ENCODE results near the gene CNTFR. TPM values are rescaled to one million over a fixed set of nuclear protein-coding genes. Genes with fewer than 3 reads are reported as not detected.

The CNTFR gene
- total RNA-seq, 1 experiment from 2014 or later = 0.24 TPM

DNA sequence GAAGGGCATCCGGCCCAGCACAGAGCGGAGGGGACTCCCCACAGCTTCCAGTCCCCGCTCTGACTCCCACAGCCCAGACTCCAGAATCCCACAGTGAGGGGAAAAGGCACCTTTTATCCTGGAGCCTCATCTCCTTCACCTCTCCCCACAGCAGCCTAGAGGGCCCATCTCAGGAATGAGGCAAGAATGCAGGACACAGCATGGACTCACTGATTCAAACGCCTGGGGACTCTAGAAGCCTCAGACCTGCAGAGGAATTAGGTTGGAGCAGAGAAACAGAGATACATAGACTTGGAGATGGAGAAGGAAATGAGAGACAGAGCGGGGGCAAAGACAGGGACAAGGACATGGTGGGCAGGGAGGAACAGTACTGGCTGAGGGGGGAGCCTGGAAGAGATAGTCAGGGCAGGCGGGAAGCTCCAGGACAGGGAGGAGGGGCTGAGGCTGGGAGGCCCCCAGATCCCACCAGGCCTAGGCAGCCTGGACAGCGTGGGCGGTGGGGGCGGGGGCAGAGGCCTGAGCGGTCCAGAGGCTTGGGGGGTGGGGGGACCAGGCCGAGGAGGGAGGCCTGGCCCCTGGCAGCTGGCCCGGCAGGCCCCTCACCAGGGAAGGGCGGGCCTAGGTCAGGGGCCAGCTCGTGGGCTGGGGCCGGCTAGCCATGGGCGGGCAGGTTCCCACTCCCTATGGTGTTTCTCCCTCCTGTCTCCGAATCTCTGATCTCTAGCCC, 15.8 kb downstream of the CNTFR start:
- no peaks in the 10 kb centered on the region for H3K36me3 ChIP-seq
- no peak for DNase-seq
- 0 out of 2 replicates have a peak, but pooled peaks cover 2% of the 10 kb centered on the region for H3K4me1 ChIP-seq
- no peak overlapping the region for H3K27ac ChIP-seq
- no peak overlapping the region for H3K4me3 ChIP-seq
- H3K27me3 ChIP-seq = peaks cover 4% of the 10 kb centered on the region; the same call in 1 of the 2 replicates
- no peaks in the 10 kb centered on the region for H3K9me3 ChIP-seq (replicated peaks)

DNA sequence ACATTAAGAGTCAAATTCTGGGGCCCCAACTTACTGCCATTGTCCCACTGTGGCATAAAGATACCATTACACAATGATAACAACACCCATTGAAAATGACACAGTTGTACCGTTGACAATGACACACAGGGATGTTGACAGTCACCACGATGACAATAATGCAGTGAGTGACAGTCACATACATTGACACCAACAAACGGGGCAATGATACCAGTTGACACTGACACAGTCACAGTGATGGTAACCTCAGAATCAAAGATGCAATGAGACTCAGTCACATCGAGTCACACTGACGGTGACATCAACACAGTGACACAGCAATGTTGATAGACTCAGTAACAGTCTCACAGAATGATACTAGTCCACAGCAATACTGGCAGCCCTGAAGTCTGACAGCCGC, 16.9 kb downstream of the CNTFR start:
- no peak overlapping the region for H3K27ac ChIP-seq
- 0 out of 2 replicates have a peak, but pooled peaks cover 2% of the 10 kb centered on the region for H3K4me1 ChIP-seq
- DNase-seq = no peak
- no peaks in the 10 kb centered on the region for H3K9me3 ChIP-seq (replicated peaks)
- H3K36me3 ChIP-seq = no peaks in the 10 kb centered on the region
- H3K4me3 ChIP-seq = no peak overlapping the region
- H3K27me3 ChIP-seq = no peaks in the 10 kb centered on the region

DNA sequence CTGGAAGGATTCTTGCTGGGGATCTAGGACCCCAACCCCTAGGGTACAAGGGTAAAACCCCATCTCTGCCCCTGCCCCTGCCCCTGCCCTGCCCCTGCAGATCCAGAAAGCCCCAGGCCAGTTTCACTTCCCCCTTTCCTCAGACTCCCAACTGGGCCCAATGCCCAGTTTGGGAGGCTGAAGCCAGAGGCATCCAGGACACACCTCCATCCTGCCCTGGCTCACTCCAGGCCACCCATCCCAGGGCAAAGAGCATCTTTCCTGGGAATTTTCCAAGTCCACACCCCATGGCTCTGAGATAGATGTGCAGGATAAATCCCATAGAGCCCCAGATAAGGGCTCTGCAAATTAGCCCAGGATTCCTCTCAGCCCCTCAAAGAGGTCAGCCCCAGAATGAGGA, 17.4 kb downstream of the CNTFR start:
- DNase-seq = no peak
- no peak overlapping the region for H3K27ac ChIP-seq
- H3K9me3 ChIP-seq (replicated peaks) = no peaks in the 10 kb centered on the region

DNA sequence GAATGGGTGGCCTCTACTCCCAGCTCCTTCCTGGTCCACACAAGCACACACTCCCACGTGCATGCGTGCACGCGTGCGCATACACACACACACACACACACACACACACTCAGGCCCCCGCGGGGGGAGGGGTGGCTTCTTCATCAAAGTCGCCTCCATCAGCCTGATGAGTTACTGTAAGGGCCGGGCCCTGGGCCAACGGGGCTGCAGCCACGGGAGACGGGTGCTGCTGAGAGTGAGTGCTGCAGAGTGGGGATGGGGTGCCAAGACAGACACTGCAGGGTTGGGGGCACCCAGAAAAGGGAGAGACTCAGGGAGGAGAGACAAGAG, 18.1 kb downstream of the CNTFR start:
- DNase-seq = no peak
- no peak overlapping the region for H3K4me3 ChIP-seq
- 0 out of 2 replicates have a peak, but pooled peaks cover 2% of the 10 kb centered on the region for H3K4me1 ChIP-seq
- no peaks in the 10 kb centered on the region for H3K9me3 ChIP-seq (replicated peaks)
- H3K27me3 ChIP-seq = no peaks in the 10 kb centered on the region
- H3K27ac ChIP-seq = no peak overlapping the region
- H3K36me3 ChIP-seq = no peaks in the 10 kb centered on the region

More for the DNA sequence above, 17.4 kb downstream of the CNTFR start:
- Histone ChIP-seq H3K4me3 (no peak overlapping the region), H3K4me1 (0 out of 2 replicates have a peak, but pooled peaks cover 2% of the 10 kb centered on the region), H3K27me3 (no peaks in the 10 kb centered on the region), H3K36me3 (no peaks in the 10 kb centered on the region)

DNA sequence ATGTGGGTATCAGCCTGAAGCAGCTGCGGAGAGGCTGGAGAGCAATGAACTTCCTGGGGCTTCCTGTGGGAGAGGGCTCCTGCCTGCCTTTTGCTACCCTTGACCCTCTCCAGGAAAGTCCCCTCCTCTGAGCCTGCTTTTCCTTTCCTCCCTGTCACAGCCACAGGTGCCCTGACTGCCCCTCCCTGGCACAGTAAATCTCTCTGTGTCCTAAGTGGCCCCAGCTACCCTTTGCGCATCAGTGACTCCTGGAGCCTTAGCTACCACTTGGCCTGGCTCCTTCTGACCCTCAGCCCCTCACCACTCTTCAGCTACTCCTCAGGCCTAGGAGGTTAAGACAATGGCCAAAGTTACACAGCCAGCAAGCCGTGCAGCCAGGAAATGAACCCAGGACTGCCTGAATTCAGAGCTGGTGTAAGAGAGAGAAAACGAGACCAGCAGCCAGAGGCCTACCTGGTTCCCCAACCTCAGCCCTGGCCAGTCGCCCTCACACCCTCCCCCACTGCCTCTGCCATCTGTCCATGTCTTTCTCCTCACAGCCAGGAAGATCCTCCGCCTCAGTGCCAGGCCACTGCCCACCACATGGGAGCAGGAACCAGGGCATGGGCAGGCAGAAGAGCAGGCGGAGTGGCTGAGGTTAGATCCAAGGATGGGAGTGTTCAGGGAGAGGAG, 18.6 kb downstream of the CNTFR start:
- Histone ChIP-seq H3K4me3 (no peak overlapping the region), H3K27me3 (no peaks in the 10 kb centered on the region), H3K36me3 (no peaks in the 10 kb centered on the region), H3K27ac (no peak overlapping the region), H3K4me1 (0 out of 2 replicates have a peak, but pooled peaks cover 2% of the 10 kb centered on the region), H3K9me3 (replicated peaks) (no peaks in the 10 kb centered on the region)
- peak in 1 of 2 experiments; percentile 22 for DNase-seq

DNA sequence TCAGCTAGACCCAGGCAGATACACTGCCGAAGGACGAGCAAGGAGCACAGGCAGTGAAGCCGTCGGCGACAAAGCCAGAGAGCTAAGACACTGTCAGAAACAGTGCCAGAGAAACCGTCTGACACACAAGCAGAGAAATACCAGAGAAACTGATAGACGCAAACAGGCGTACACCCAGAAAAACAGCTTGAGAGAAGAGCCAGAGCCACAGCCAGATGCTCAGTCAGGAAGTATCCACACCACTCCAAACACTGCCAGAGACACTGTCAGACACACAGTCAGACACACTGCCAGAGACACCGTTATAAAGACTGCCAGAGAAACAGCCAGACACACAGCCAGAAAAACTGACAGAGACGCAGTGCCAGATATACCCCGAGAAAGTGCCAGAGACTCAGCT, 19.1 kb downstream of the CNTFR start:
- Histone ChIP-seq H3K36me3 (no peaks in the 10 kb centered on the region), H3K27me3 (no peaks in the 10 kb centered on the region), H3K4me3 (no peak overlapping the region), H3K4me1 (0 out of 2 replicates have a peak, but pooled peaks cover 2% of the 10 kb centered on the region), H3K9me3 (replicated peaks) (no peaks in the 10 kb centered on the region), H3K27ac (no peak overlapping the region)
- no peak for DNase-seq

DNA sequence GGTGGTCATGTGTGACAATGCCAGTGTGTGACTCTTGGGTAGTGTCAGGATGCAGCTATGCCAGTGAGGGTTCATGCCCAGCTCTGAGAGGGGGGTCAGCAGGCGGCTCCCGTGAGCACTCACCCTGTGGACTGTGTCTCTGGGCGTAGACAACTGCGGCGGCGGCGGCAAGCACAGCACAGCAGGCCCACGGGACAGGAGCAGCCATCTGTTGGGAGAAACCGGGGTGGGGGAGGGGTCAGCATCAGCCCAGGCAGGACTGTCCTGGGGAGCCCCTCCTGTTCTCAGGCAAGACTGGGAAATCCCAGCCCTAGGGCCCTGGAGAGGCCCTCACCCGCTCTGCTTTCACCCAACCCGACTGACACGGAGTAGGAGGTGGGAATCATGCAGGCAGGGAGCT, 20.8 kb downstream of the CNTFR start:
- DNase-seq = no peak
- H3K27me3 ChIP-seq = no peaks in the 10 kb centered on the region
- no peak overlapping the region for H3K27ac ChIP-seq
- no peaks in the 10 kb centered on the region for H3K36me3 ChIP-seq
- no peaks in the 10 kb centered on the region for H3K9me3 ChIP-seq (replicated peaks)
- 0 out of 2 replicates have a peak, but pooled peaks cover 2% of the 10 kb centered on the region for H3K4me1 ChIP-seq
- H3K4me3 ChIP-seq = no peak overlapping the region

DNA sequence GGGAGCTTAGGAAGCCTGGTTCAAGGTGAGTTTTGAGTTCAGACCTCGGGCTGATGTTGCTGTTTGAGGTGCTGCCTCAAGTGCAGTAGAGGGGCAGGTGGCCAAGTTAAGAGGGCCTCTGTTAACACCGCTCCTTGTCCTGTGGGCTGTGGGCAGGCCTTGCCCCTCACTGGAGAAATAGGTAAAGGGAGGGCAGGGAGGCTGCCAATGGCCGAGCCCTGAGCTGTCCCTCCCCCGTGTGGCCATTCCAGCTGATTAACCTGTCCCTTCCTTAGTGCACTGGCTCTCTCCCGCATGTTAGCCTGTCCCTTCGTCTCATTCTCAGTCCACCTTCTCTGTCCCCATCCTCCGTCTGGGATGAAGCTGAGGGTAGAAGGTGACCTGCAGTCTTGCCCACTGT, 21.4 kb downstream of the CNTFR start:
- no peaks in the 10 kb centered on the region for H3K36me3 ChIP-seq
- H3K4me3 ChIP-seq = no peak overlapping the region
- no peak overlapping the region for H3K27ac ChIP-seq
- DNase-seq = no peak
- H3K27me3 ChIP-seq = no peaks in the 10 kb centered on the region
- no peaks in the 10 kb centered on the region for H3K9me3 ChIP-seq (replicated peaks)
- H3K4me1 ChIP-seq = 0 out of 2 replicates have a peak, but pooled peaks cover 2% of the 10 kb centered on the region

DNA sequence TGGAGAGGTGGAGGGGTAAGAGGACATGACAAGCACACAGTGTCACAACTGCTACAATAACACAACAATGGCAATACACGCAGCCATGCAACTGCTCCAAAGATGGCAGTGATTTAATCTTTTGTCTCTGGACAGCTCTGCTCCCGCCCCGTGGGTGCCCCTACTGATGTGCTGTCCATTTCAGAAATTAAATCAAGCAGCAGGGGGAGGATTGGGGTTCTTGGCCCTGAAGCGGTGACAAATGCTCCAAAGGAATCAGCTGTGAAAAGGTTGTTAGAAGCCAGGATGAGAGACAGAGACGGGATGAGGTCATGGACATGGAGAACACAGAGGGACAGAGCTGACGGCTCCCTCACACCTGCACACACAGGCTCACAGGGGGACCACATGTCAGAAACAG, 22.6 kb downstream of the CNTFR start:
- no peak overlapping the region for H3K4me3 ChIP-seq
- no peaks in the 10 kb centered on the region for H3K27me3 ChIP-seq
- H3K27ac ChIP-seq = no peak overlapping the region
- 0 out of 2 replicates have a peak, but pooled peaks cover 2% of the 10 kb centered on the region for H3K4me1 ChIP-seq
- no peaks in the 10 kb centered on the region for H3K9me3 ChIP-seq (replicated peaks)
- no peak for DNase-seq
- H3K36me3 ChIP-seq = no peaks in the 10 kb centered on the region

DNA sequence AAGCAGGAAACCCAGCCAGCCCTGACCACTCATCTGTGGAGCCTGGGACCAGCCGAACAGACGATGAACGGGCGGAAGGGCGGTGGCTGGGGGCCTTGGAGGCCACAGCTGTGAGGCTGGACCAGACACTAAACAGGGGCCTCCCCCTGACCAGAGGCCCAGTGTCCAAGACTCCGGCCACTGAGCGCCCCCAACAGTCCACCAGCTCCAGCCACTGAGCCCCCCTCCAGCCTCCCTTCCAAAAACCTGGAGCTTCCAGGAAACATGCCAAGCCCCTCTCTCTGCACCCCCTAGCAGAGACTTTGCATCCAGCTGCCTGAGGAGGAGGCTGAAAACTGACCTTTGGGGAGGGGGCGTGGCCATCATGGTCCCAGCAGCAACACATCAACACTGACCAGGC, 23.2 kb downstream of the CNTFR start:
- Histone ChIP-seq H3K36me3 (no peaks in the 10 kb centered on the region), H3K27ac (no peak overlapping the region)

DNA sequence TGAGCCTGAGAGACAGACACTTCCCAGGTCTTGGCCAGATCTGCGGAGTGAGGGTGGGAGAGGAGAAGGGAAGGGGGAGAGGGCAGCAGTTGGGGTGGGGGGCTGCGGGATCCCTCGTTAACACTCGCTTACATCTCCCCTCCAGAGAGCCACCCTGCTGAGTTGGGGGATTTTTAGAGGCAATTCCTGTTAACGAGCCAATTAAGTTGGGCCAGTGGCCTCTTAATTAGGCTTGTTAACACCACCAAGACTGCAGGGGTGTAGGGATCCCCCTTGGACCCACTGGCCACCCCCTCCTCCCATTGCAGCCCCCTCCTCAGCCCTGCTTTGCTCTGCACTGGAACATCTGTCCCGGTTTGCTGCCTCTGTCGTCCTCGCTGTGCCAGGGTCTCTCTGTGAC, 23.7 kb downstream of the CNTFR start:
- H3K27ac ChIP-seq = no peak overlapping the region
- no peaks in the 10 kb centered on the region for H3K36me3 ChIP-seq
- no peaks in the 10 kb centered on the region for H3K9me3 ChIP-seq (replicated peaks)
- H3K4me3 ChIP-seq = no peak overlapping the region
- DNase-seq = no peak
- no peaks in the 10 kb centered on the region for H3K27me3 ChIP-seq
- peaks cover 1% of the 10 kb centered on the region; the same call in 1 of the 2 replicates for H3K4me1 ChIP-seq

More for the DNA sequence above, 23.2 kb downstream of the CNTFR start:
- Histone ChIP-seq H3K4me3 (no peak overlapping the region), H3K9me3 (replicated peaks) (no peaks in the 10 kb centered on the region), H3K27me3 (no peaks in the 10 kb centered on the region), H3K4me1 (0 out of 2 replicates have a peak, but pooled peaks cover 2% of the 10 kb centered on the region)
- no peak for DNase-seq

DNA sequence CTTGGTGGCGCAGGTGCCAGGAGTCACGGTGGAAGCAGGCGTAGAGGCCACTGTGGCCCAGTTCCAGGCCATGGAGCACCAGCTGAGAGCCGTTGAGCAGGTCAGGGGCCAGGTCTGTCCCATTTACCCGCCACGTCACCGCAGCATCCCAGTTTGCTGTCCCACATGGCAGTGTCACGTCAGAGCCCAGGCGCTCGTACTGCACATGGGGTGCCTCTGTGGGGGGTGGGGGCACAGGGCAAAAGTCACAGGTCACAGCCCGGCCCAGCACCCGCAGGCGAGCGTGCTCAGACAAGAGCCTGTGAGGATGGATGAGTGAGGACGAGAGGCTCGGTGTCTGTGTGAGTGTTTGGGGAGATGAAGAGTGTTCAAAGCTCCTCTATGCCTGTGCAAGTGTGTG, 24.9 kb downstream of the CNTFR start:
- Histone ChIP-seq H3K4me1 (peaks cover 6% of the 10 kb centered on the region; the same call in 1 of the 2 replicates), H3K36me3 (no peaks in the 10 kb centered on the region), H3K9me3 (replicated peaks) (no peaks in the 10 kb centered on the region), H3K4me3 (no peak overlapping the region), H3K27me3 (no peaks in the 10 kb centered on the region), H3K27ac (no peak overlapping the region)
- no peak for DNase-seq

DNA sequence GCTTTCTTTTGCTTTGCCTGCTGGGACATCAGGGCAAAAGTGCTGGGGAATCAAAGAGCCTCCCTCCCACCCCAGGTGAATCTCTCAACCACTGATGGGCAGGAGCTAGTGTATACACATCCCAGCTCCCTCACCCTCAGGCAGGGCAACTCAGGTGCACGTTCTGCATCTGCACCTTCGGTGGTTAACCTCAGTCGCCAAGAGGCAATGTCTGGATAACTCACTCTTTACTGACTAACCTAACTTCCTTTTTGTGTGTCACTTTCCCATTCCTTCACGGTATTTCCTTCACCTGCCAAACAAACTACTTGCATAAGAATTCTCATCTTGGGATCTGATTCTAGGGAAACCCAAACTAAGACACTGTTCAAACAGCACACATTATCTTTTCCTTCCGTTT, 26.3 kb downstream of the CNTFR start:
- Histone ChIP-seq H3K4me3 (no peak overlapping the region), H3K36me3 (no peaks in the 10 kb centered on the region), H3K9me3 (replicated peaks) (no peaks in the 10 kb centered on the region), H3K27me3 (no peaks in the 10 kb centered on the region), H3K27ac (no peak overlapping the region), H3K4me1 (peaks cover 16% of the 10 kb centered on the region)
- no peak for DNase-seq

DNA sequence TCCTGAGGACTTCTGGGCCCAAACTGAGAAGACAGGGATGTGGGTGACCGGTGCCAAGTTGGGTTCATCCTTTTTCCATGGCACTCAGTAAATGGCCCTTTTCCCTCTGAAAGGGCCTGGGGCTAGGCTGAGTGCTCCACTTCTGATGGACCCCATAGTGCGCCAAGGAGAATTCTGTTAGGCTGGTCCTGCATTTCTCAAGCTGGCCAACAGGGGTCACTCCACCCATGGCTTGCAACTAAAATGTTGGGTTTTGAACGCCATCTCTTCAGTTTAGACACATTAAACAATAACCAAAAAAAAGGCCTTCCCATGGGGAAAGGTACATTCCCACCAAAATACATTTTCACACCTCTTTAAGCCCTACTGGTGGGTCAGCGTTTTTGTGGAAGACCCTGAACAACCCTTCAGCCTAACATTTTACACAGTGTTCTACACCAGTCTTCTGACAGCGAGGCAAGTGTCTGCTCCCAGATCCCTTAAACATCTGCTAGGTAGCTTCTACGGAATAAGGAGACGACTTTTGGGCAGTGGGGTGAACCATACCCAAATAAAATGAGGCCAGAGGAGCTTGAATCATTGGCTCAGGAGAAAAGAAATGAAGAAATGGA, 27.3 kb downstream of the CNTFR start:
- Histone ChIP-seq H3K9me3 (replicated peaks) (no peaks in the 10 kb centered on the region), H3K27ac (no peak overlapping the region), H3K4me1 (peaks cover 26% of the 10 kb centered on the region), H3K27me3 (no peaks in the 10 kb centered on the region), H3K4me3 (no peak overlapping the region), H3K36me3 (no peaks in the 10 kb centered on the region)
- no peak for DNase-seq

DNA sequence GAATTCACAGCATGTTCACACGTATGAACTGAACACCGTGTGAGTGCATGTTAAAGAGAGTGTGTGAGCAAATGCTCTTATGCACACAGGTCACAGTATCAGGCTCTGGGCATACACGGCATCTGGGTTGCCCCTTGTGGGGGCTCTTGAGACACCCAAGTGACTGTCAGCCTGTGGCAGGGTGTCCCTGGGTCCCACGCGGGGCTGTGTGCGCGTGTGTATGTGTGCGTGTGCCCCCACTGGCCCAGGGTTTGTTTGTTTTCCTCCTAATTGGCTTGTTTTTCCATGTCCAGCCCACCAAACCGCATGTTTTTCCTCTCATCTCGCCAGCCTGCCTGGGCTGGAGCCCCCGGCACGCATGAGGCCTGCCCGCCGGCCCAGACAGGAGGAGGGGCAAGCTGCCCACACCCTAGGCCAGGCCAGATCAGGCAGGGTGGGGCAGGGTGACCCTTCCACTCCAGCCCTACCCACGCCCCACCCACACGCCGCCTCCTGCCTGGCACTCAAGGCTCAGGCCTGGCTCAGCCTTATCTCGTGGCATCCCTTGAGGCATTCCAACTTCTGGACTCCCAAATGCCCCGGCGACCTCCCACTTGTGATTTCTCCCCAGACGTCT, 28.8 kb downstream of the CNTFR start:
- DNase-seq = no peak
- peaks cover 28% of the 10 kb centered on the region for H3K4me1 ChIP-seq
- H3K36me3 ChIP-seq = no peaks in the 10 kb centered on the region
- no peaks in the 10 kb centered on the region for H3K9me3 ChIP-seq (replicated peaks)
- H3K27ac ChIP-seq = peak overlapping the region; percentile 70; the same call in 1 of the 2 replicates
- no peaks in the 10 kb centered on the region for H3K27me3 ChIP-seq
- no peak overlapping the region for H3K4me3 ChIP-seq

All from SJCRH30 (cell line).